ENCODE results near the gene EEF1G. TPM values are rescaled to one million over a fixed set of nuclear protein-coding genes. Genes with fewer than 3 reads are reported as not detected.
A peak's percentile ranks its signal among the peaks of the same experiment; 100 is the strongest.

Gene EEF1G
- total RNA-seq, 1 experiment from 2014 or later, result 1,815 TPM

- Histone ChIP-seq H3K36me3 (ENCODE audit: low read depth, low read length) (no peaks in the 10 kb centered on the region; the same call in 1 of the 2 replicates), H3K4me3 (ENCODE audit: low read length) (peak overlapping the region; percentile 96), H3K4me2 (ENCODE audit: low read length) (peak overlapping the region; percentile 89), H3K27ac (ENCODE audit: low read length) (peak overlapping the region; percentile 94), H3K4me1 (ENCODE audit: insufficient read depth, low read length) (peaks cover 64% of the 10 kb centered on the region), H2AFZ (ENCODE audit: low read length) (peak overlapping the region; percentile 27; the same call in 1 of the 2 replicates), H4K20me1 (ENCODE audit: low read length) (peaks cover 28% of the 10 kb centered on the region), H3K9me2 (replicated peaks; ENCODE audit: low read length) (no peaks in the 10 kb centered on the region), H3F3A (ENCODE audit: low read length, unreplicated experiment) (peaks cover 8% of the 10 kb centered on the region), H3K9me3 (ENCODE audit: low read length) (no peaks in the 10 kb centered on the region), H3K9ac (ENCODE audit: low read length) (peak overlapping the region; percentile 97), H3K79me2 (ENCODE audit: low read length) (peaks cover 68% of the 10 kb centered on the region), H3K27me3 (ENCODE audit: low read length) (no peaks in the 10 kb centered on the region)
- DNase-seq, result peak; percentile 99
- ChIA-PET CTCF (interaction anchor here (1.7 to 4.1 kb wide), 4 partner anchors 14 to 151 kb away, joined by 13 to 64 read pairs (median 44); no protein-coding TSS in a partner anchor), POLR2A (ENCODE audit: unreplicated experiment) (interaction anchor here (0.5 to 0.6 kb wide), 2 partner anchors 8 to 100 kb away, joined by 3 to 4 read pairs; no protein-coding TSS in a partner anchor)
- intact Hi-C loops (cut with micrococcal nuclease), result loop anchor here (1.0 kb wide), 1 partner anchor 15 kb away; no protein-coding TSS in a partner anchor
- peak; percentile 30 for ATAC-seq
- no peak for TF ChIP-seq EZH2 (IDR thresholded peaks at IDR 0.05; ENCODE audit: low read length, unreplicated experiment)
- no peak for TF ChIP-seq EZH2phosphoT487 (IDR thresholded peaks at IDR 0.05; ENCODE audit: borderline replicate concordance, low read length)
- no TSS peak for BruUV-seq (replicated peaks)
Observed at GRCh38 chr11:62545437-62546243, 28.1 kb downstream of the EEF1G start.

GRCh38 chr11:62544581-62545436 is 28.9 kb downstream of the EEF1G start:
- intact Hi-C loops (cut with micrococcal nuclease), result no loop called here
- no TSS peak for BruUV-seq (replicated peaks)
- Histone ChIP-seq H3K79me2 (ENCODE audit: low read length) (peaks cover 76% of the 10 kb centered on the region), H3K4me2 (ENCODE audit: low read length) (peak overlapping the region; percentile 89), H3K36me3 (ENCODE audit: low read depth, low read length) (no peaks in the 10 kb centered on the region; the same call in 1 of the 2 replicates), H3K27ac (ENCODE audit: low read length) (peak overlapping the region; percentile 94), H4K20me1 (ENCODE audit: low read length) (peaks cover 34% of the 10 kb centered on the region), H3F3A (ENCODE audit: low read length, unreplicated experiment) (peaks cover 13% of the 10 kb centered on the region), H3K4me1 (ENCODE audit: insufficient read depth, low read length) (peaks cover 72% of the 10 kb centered on the region), H3K9me2 (replicated peaks; ENCODE audit: low read length) (no peaks in the 10 kb centered on the region), H3K27me3 (ENCODE audit: low read length) (no peaks in the 10 kb centered on the region), H2AFZ (ENCODE audit: low read length) (no peak overlapping the region), H3K4me3 (ENCODE audit: low read length) (peak overlapping the region; percentile 96), H3K9ac (ENCODE audit: low read length) (peak overlapping the region; percentile 97), H3K9me3 (ENCODE audit: low read length) (no peaks in the 10 kb centered on the region)
- TF ChIP-seq CTCF (conservative IDR thresholded peaks at IDR 0.05; ENCODE audit: low read depth, low read length) (no peak), EZH2 (IDR thresholded peaks at IDR 0.05; ENCODE audit: low read length, unreplicated experiment) (no peak), EZH2phosphoT487 (IDR thresholded peaks at IDR 0.05; ENCODE audit: borderline replicate concordance, low read length) (no peak)
- DNase-seq (peak; percentile 50), ATAC-seq (peak; percentile 2; the same call in 1 of the 2 replicates)
- ChIA-PET POLR2A (ENCODE audit: unreplicated experiment) (interaction anchor here (0.6 to 1.3 kb wide), 4 partner anchors 8 to 35 kb away, joined by 4 to 14 read pairs (median 6); partner anchors contain the start of gene EEF1G), CTCF (interaction anchor here (0.6 to 4.1 kb wide), 6 partner anchors 12 to 159 kb away, joined by 3 to 64 read pairs (median 30); no protein-coding TSS in a partner anchor)
